PC-9 (cell line): ENCODE results near the gene BAZ1B. TPM values are rescaled to one million over a fixed set of nuclear protein-coding genes. Genes with fewer than 3 reads are reported as not detected.
"Not testable (repeated sequence)": the region's sequence is repeated elsewhere in the genome, so short reads cannot be mapped to it uniquely, and the experiment has no call there.

Experiments used
- BruUV-seq: library from RNA; stranded (reverse); fragments of 400-500 nt; replicated peaks from 2 replicates; lab custom pipeline; 2021; lab: Mats Ljungman, UMichigan
- CTCF ChIA-PET: fragments of 300-600 bp; sonication (Branson Sonifier 250); formaldehyde crosslinking; loops from one replicate; lab custom pipeline; 2022; ENCODE audit warnings: antibody characterized with exemption; lab: Charles Lee
- POLR2A ChIA-PET: fragments of 300-600 bp; sonication (Branson Sonifier 250); formaldehyde crosslinking; loops from one replicate; lab custom pipeline; 2022; ENCODE audit warnings: antibody characterized with exemption; ENCODE audit not compliant: unreplicated experiment; lab: Charles Lee
- DNase-seq, 2 experiments: peaks; one replicate each; pipeline versions ENCODE4 v3.0.0 to v3.0.0-alpha.2; 2015 to 2022; ENCODE audit warnings: mixed read lengths in 1 of 2
- H2AFZ ChIP-seq: fragments of 200-600 bp; sonication (generic); 2 replicates; pipeline ENCODE4 v1.8.1; 2017; ENCODE audit warnings: antibody characterized with exemption
- H3F3A ChIP-seq: fragments of 200-600 bp; sonication (generic); 2 replicates; pipeline ENCODE4 v1.8.1; 2017; ENCODE audit warnings: antibody characterized with exemption, mild to moderate bottlenecking, low read depth; ENCODE audit not compliant: insufficient read depth
- H3K27ac ChIP-seq: fragments of 200-600 bp; sonication (generic); 2 replicates; pipeline ENCODE4 v1.6.1; 2016; ENCODE audit warnings: mixed run types
- H3K27me3 ChIP-seq: fragments of 200-600 bp; sonication (generic); 2 replicates; pipeline ENCODE4 v1.6.1; 2016; ENCODE audit warnings: low read depth, mixed run types; ENCODE audit not compliant: insufficient read depth
- H3K36me3 ChIP-seq: fragments of 200-600 bp; sonication (generic); 2 replicates; pipeline ENCODE4 v1.6.1; 2016; ENCODE audit warnings: low read depth, mixed run types
- H3K4me1 ChIP-seq: fragments of 200-600 bp; sonication (generic); replicated peaks from 2 replicates; pipeline ENCODE4 v1.6.1; 2016; ENCODE audit warnings: mixed run types; ENCODE audit not compliant: insufficient read depth
- H3K4me2 ChIP-seq: fragments of 200-600 bp; sonication (generic); 2 replicates; pipeline ENCODE4 v1.6.1; 2017; ENCODE audit warnings: mixed run types
- H3K4me3 ChIP-seq: fragments of 200-600 bp; sonication (generic); 2 replicates; pipeline ENCODE4 v1.6.1; 2016; ENCODE audit warnings: mixed run types
- H3K79me2 ChIP-seq: fragments of 200-600 bp; sonication (generic); 2 replicates; pipeline ENCODE4 v1.6.1; 2017; ENCODE audit warnings: low read depth, mixed run types
- H3K9me2 ChIP-seq: fragments of 200-600 bp; sonication (generic); 2 replicates; pipeline ENCODE4 v1.8.1; 2017; ENCODE audit warnings: mild to moderate bottlenecking; ENCODE audit not compliant: insufficient read depth
- H3K9me3 ChIP-seq: fragments of 200-600 bp; sonication (generic); 2 replicates; pipeline ENCODE4 v1.8.1; 2016; ENCODE audit warnings: low read depth; ENCODE audit not compliant: insufficient read depth
- H4K20me1 ChIP-seq: fragments of 200-600 bp; sonication (generic); 2 replicates; pipeline ENCODE4 v1.8.1; 2017; ENCODE audit not compliant: insufficient read depth
- EZH2 ChIP-seq: fragments of 200-600 bp; sonication (generic); IDR thresholded peaks from 2 replicates; pipeline ENCODE4 v1.8.0; 2017; ENCODE audit warnings: antibody characterized with exemption, low read depth
- intact Hi-C: fragments of 100-400 bp; cut with micrococcal nuclease; formaldehyde crosslinking; loops from one replicate; pipeline ENCODE4 v1.10.0; 2022; ENCODE audit not compliant: unreplicated experiment
- total RNA-seq: library from RNA; stranded (reverse); gene quantifications from 2 replicates; pipeline ENCODE4 v1.2.3, GENCODE V29; 2021
- TF ChIP-seq, protein P1 (sequence below): fragments of 200-600 bp; sonication (generic); conservative IDR thresholded peaks from 2 replicates; pipeline ENCODE4 v1.6.1; 2017; ENCODE audit warnings: mixed run types, antibody characterized with exemption, mild to moderate bottlenecking, moderate library complexity

The BAZ1B gene
- total RNA-seq, 1 experiment from 2014 or later, result 88.4 TPM

GRCh38 chr7:73487486-73487885, 34.6 kb downstream of the BAZ1B start:
- ChIA-PET POLR2A (no interaction called here), CTCF (no interaction called here)
- H2AFZ ChIP-seq, result no peak overlapping the region
- no peak for TF ChIP-seq EZH2
- TF ChIP-seq, protein P1, sequence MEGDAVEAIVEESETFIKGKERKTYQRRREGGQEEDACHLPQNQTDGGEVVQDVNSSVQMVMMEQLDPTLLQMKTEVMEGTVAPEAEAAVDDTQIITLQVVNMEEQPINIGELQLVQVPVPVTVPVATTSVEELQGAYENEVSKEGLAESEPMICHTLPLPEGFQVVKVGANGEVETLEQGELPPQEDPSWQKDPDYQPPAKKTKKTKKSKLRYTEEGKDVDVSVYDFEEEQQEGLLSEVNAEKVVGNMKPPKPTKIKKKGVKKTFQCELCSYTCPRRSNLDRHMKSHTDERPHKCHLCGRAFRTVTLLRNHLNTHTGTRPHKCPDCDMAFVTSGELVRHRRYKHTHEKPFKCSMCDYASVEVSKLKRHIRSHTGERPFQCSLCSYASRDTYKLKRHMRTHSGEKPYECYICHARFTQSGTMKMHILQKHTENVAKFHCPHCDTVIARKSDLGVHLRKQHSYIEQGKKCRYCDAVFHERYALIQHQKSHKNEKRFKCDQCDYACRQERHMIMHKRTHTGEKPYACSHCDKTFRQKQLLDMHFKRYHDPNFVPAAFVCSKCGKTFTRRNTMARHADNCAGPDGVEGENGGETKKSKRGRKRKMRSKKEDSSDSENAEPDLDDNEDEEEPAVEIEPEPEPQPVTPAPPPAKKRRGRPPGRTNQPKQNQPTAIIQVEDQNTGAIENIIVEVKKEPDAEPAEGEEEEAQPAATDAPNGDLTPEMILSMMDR, result no peak
- H3K4me2 ChIP-seq, result no peak overlapping the region
- peaks cover 44% of the 10 kb centered on the region for H3K36me3 ChIP-seq
- H3K4me1 ChIP-seq, result no peaks in the 10 kb centered on the region
- intact Hi-C loops, result no loop called here
- H3F3A ChIP-seq, result peaks cover 23% of the 10 kb centered on the region; the same call in 1 of the 2 replicates
- peak overlapping the region; percentile 36; the same call in 1 of the 2 replicates for H3K27ac ChIP-seq
- no peak overlapping the region for H3K4me3 ChIP-seq
- DNase-seq, result no peak
- H3K9me3 ChIP-seq, result no peaks in the 10 kb centered on the region
- no peaks in the 10 kb centered on the region for H3K9me2 ChIP-seq
- peaks cover 7% of the 10 kb centered on the region for H3K79me2 ChIP-seq
- no TSS peak for BruUV-seq
- no peaks in the 10 kb centered on the region for H3K27me3 ChIP-seq
- H4K20me1 ChIP-seq, result peaks cover 13% of the 10 kb centered on the region

- TF ChIP-seq, protein P1, result no peak
- no peak for TF ChIP-seq EZH2
- no TSS peak for BruUV-seq
- peaks cover 23% of the 10 kb centered on the region; the same call in 1 of the 2 replicates for H3K36me3 ChIP-seq
- H4K20me1 ChIP-seq, result peaks cover 14% of the 10 kb centered on the region
- H2AFZ ChIP-seq, result no peak overlapping the region
- DNase-seq, result no peak
- no peak overlapping the region for H3K27ac ChIP-seq
- H3F3A ChIP-seq, result peaks cover 19% of the 10 kb centered on the region; the same call in 1 of the 2 replicates
- H3K4me3 ChIP-seq, result no peak overlapping the region
- H3K4me2 ChIP-seq, result no peak overlapping the region
- no peaks in the 10 kb centered on the region for H3K27me3 ChIP-seq
- no peaks in the 10 kb centered on the region for H3K9me2 ChIP-seq
- CTCF ChIA-PET, result no interaction called here
- H3K4me1 ChIP-seq, result no peaks in the 10 kb centered on the region
- H3K79me2 ChIP-seq, result peaks cover 7% of the 10 kb centered on the region
- intact Hi-C loops, result no loop called here
- POLR2A ChIA-PET, result no interaction called here
- H3K9me3 ChIP-seq, result no peaks in the 10 kb centered on the region
Measured at GRCh38 chr7:73483171-73483570, 38.9 kb downstream of the BAZ1B start.

GRCh38 chr7:73482746-73483145, 39.3 kb downstream of the BAZ1B start:
- H3K79me2 ChIP-seq, result peaks cover 7% of the 10 kb centered on the region
- DNase-seq, result no peak
- BruUV-seq, result no TSS peak
- H3K36me3 ChIP-seq, result peaks cover 22% of the 10 kb centered on the region; the same call in 1 of the 2 replicates
- H3K4me3 ChIP-seq, result no peak overlapping the region
- H3K4me1 ChIP-seq, result no peaks in the 10 kb centered on the region
- peaks cover 14% of the 10 kb centered on the region for H4K20me1 ChIP-seq
- ChIA-PET CTCF (no interaction called here), POLR2A (no interaction called here)
- H3K27ac ChIP-seq, result no peak overlapping the region
- TF ChIP-seq, protein P1, result no peak
- TF ChIP-seq EZH2, result no peak
- H3K4me2 ChIP-seq, result no peak overlapping the region
- H3K9me3 ChIP-seq, result no peaks in the 10 kb centered on the region
- no peaks in the 10 kb centered on the region for H3K27me3 ChIP-seq
- intact Hi-C loops, result no loop called here
- peaks cover 17% of the 10 kb centered on the region; the same call in 1 of the 2 replicates for H3F3A ChIP-seq
- H3K9me2 ChIP-seq, result no peaks in the 10 kb centered on the region
- no peak overlapping the region for H2AFZ ChIP-seq

DNA sequence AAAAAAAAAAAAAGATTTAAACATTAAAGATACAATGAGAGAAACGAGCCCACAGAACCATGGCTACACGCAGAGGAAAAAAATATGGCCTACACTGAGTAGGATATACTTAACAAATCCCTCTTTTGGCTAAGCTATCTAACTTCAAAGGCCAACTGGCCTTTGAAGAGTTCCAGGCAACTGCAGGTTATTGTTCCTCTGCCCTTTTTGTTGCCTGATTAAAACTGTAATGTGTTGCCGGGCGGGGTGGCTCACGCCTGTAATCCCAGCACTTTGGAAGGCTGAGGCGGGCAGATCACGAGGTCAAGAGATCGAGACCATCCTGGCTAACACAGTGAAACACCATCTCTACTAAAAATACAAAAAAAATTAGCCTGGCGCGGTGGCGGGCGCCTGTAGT, 40.6 kb downstream of the BAZ1B start:
- Histone ChIP-seq H3K36me3 (peaks cover 15% of the 10 kb centered on the region; the same call in 1 of the 2 replicates), H3F3A (0 out of 2 replicates have a peak, but pooled peaks cover 10% of the 10 kb centered on the region), H4K20me1 (peaks cover 14% of the 10 kb centered on the region)
- CTCF ChIA-PET, H3K9me3 ChIP-seq, H3K9me2 ChIP-seq, H3K4me1 ChIP-seq, DNase-seq, H3K27ac ChIP-seq, H2AFZ ChIP-seq, H3K4me3 ChIP-seq, H3K27me3 ChIP-seq, H3K79me2 ChIP-seq, POLR2A ChIA-PET, H3K4me2 ChIP-seq, BruUV-seq, intact Hi-C loops: not testable (repeated sequence)
